ENCODE measurements around the gene MESP1.

DNA sequence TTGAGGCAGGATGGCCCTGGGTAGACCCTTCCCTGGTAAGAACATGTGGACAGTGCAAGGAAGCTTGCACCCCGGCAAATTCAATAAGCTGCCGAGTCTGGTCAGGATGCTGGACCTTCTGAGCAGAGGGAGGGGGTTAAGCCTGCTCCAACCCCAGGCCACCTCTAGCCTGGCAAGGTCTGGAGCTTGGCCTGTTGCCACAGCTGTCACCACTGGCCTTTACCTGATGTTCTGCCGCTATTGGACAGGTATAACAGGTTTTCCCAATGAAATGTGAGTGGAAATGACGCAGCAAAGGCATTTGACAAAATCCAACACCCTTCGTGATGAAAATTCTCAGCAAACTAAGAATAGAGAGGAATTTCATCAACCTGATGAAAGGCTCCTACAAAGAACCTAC is 699 bp upstream of the MESP1 start:
- TF ChIP-seq CTCF (IDR thresholded peaks at IDR 0.05) (no peak), EP300 (IDR thresholded peaks at IDR 0.05) (no peak)
